Ectodermal cell (in vitro differentiated cells): ENCODE measurements around the gene EWSR1.
A peak's percentile ranks its signal among the peaks of the same experiment; 100 is the strongest.

ENCODE experiments used
- H3K27ac ChIP-seq: 2 replicates; pipeline ENCODE4 v1.7.0; 2013; ENCODE audit warnings: mild to moderate bottlenecking, low read depth, low read length; ENCODE audit not compliant: insufficient read depth, poor library complexity, severe bottlenecking
- H3K27me3 ChIP-seq: 2 replicates; pipeline ENCODE4 v1.7.0; 2013; ENCODE audit warnings: mild to moderate bottlenecking, low read length; ENCODE audit not compliant: insufficient read depth, control insufficient read depth, poor library complexity, severe bottlenecking
- H3K36me3 ChIP-seq: one replicate; pipeline ENCODE4 v1.7.0; 2013; ENCODE audit warnings: low read length; ENCODE audit not compliant: control insufficient read depth, insufficient read depth
- H3K4me1 ChIP-seq: one replicate; pipeline ENCODE4 v1.7.0; 2013; ENCODE audit warnings: low read length; ENCODE audit not compliant: control insufficient read depth, insufficient read depth
- H3K4me3 ChIP-seq: 2 replicates; pipeline ENCODE4 v1.7.0; 2013; ENCODE audit warnings: low read depth, low read length, control low read depth; ENCODE audit not compliant: insufficient read depth
- H3K9me3 ChIP-seq: 2 replicates; pipeline ENCODE4 v1.7.0; 2013; ENCODE audit warnings: mild to moderate bottlenecking, low read length, moderate library complexity; ENCODE audit not compliant: control insufficient read depth
- WGBS, 2 experiments: methylation state at CpG; one replicate each; pipeline ENCODE4 v1.1.7; 2013; ENCODE audit warnings: missing lambda C conversion rate in 2 of 2; 5-methylcytosine and 5-hydroxymethylcytosine counted together

Gene EWSR1

DNA sequence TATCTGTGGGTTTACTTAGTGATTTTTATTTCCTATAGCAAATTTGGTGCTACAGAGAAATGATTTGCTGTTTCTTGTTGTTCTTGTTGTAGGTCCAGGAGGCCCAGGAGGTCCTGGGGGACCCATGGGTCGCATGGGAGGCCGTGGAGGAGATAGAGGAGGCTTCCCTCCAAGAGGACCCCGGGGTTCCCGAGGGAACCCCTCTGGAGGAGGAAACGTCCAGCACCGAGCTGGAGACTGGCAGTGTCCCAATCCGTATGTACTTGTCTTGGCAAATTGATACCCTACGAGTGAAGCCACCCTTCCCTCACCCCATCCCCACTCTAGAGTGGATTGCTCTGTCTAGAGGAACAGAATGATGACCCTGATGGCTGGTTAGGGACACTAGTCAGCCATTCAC is 30.6 kb downstream of the EWSR1 start:
- WGBS, 2 experiments, result 94 to 96% methylated on average over 8 of the region's 8 CpGs
- Histone ChIP-seq H3K27ac (no peak overlapping the region), H3K4me1 (no peaks in the 10 kb centered on the region), H3K9me3 (no peaks in the 10 kb centered on the region), H3K27me3 (no peaks in the 10 kb centered on the region), H3K36me3 (peaks cover 53% of the 10 kb centered on the region), H3K4me3 (no peak overlapping the region)

GRCh38 chr22:29299136-29299900 is 31.2 kb downstream of the EWSR1 start:
- H3K9me3 ChIP-seq, result no peaks in the 10 kb centered on the region
- no peak overlapping the region for H3K4me3 ChIP-seq
- no peak overlapping the region for H3K27ac ChIP-seq
- H3K27me3 ChIP-seq, result no peaks in the 10 kb centered on the region
- 95 to 97% methylated on average over 19 of the region's 19 CpGs for WGBS, 2 experiments
- H3K4me1 ChIP-seq, result no peaks in the 10 kb centered on the region
- peaks cover 49% of the 10 kb centered on the region for H3K36me3 ChIP-seq

DNA sequence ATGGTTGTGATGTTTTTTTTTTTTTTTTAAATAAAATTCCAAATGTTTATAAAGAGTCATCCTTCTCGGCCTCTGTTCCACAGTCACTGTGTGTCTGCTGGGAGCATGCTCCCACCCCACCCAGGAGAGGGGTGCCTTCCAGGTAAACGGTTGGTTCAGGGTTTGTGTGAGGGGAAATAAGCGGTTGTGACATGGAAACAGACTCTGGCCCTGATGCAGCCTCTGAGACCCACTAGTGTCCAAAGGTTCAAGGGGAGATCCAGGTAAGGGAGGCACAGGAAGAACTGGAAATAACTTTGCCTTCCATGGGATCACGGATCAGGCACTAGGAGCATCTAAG is 32.4 kb downstream of the EWSR1 start:
- Histone ChIP-seq H3K36me3 (peaks cover 42% of the 10 kb centered on the region), H3K4me3 (no peak overlapping the region), H3K9me3 (no peaks in the 10 kb centered on the region), H3K4me1 (no peaks in the 10 kb centered on the region), H3K27me3 (no peaks in the 10 kb centered on the region), H3K27ac (no peak overlapping the region)
- 93 to 97% methylated on average over 4 of the region's 4 CpGs for WGBS, 2 experiments

DNA sequence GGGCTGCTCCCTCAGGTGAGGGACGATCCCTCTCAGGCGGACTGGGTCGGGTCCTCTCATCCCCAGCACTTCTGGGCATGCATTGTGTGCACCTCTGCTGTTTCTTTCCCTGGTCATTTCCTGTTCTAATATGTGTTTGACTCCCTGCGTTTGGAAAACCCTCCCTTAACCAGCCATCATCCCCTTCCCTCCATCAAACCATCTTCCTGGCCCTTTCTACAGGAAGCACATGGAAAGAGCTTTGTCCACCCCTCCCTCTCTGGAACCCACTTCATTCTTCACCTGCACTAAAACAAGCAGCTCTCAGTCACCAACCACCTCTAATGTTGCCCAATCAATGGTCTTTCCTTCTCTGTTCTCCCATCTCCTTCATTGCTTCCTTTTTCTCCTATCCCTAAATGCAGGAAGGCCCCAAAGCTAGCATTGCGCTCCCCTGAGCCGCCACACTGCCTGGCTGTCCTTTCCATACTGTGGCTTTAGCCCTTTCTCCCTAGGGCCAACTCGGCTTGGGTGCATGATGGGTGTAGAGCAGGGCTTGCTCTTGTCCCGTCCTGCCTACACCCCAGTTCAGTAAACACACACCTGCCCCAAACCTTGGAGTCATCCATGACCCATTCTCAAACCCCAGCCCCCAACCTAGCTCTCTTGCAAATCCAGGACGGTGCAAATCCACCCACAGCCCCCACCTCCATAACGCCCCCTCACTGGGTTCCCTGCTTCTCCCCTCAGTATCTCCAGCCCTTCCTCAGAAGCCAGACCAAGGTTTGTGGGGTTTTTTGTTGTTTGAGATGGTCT is 32.9 kb downstream of the EWSR1 start:
- peaks cover 37% of the 10 kb centered on the region for H3K36me3 ChIP-seq

GRCh38 chr22:29301716-29302401 is 33.8 kb downstream of the EWSR1 start:
- Histone ChIP-seq H3K27ac (no peak overlapping the region), H3K9me3 (no peaks in the 10 kb centered on the region), H3K27me3 (no peaks in the 10 kb centered on the region), H3K4me3 (no peak overlapping the region), H3K4me1 (no peaks in the 10 kb centered on the region), H3K36me3 (peaks cover 28% of the 10 kb centered on the region)
- 93 to 95% methylated on average over 17 of the region's 17 CpGs for WGBS, 2 experiments

More for the DNA sequence above, 32.9 kb downstream of the EWSR1 start:
- no peak overlapping the region for H3K4me3 ChIP-seq
- no peaks in the 10 kb centered on the region for H3K9me3 ChIP-seq
- no peak overlapping the region for H3K27ac ChIP-seq
- H3K27me3 ChIP-seq, result no peaks in the 10 kb centered on the region
- H3K4me1 ChIP-seq, result no peaks in the 10 kb centered on the region
- 92% methylated on average over 9 to 10 of the region's 10 CpGs for WGBS, 2 experiments

GRCh38 chr22:29302402-29302680 is 34.3 kb downstream of the EWSR1 start:
- Histone ChIP-seq H3K36me3 (peaks cover 23% of the 10 kb centered on the region), H3K27ac (no peak overlapping the region), H3K27me3 (peaks cover 4% of the 10 kb centered on the region), H3K9me3 (no peaks in the 10 kb centered on the region), H3K4me3 (no peak overlapping the region), H3K4me1 (peaks cover under 1% of the 10 kb centered on the region)
- 88 to 89% methylated on average over 2 of the region's 2 CpGs for WGBS, 2 experiments

- Histone ChIP-seq H3K9me3 (no peaks in the 10 kb centered on the region), H3K4me1 (peaks cover 6% of the 10 kb centered on the region), H3K27me3 (peaks cover 9% of the 10 kb centered on the region), H3K4me3 (no peak overlapping the region), H3K27ac (no peak overlapping the region), H3K36me3 (peaks cover 18% of the 10 kb centered on the region)
- 82 to 85% methylated on average over 13 of the region's 13 CpGs for WGBS, 2 experiments
Measured at GRCh38 chr22:29302681-29303465, 34.8 kb downstream of the EWSR1 start.

DNA sequence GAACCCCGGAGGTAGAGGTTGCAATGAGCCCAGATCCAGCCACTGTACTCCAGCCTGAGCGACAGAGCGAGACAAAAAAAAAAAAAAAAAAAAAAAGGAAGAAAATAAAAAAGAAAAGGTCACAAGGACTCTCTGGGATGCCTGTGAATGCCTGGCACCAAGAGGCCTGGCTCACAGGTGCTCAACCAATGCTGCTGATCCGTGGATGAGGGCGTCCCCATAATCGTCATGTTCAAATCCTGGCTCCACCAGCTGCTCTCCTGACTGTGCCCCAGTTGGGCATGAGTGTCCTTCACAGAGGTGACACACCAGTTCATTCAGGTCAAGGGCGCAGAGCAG is 37.7 kb downstream of the EWSR1 start:
- Histone ChIP-seq H3K36me3 (no peaks in the 10 kb centered on the region), H3K27me3 (peaks cover 16% of the 10 kb centered on the region), H3K4me1 (peaks cover 20% of the 10 kb centered on the region), H3K27ac (no peak overlapping the region), H3K4me3 (no peak overlapping the region), H3K9me3 (no peaks in the 10 kb centered on the region)
- WGBS, 2 experiments, result 55 to 59% methylated on average over 7 of the region's 7 CpGs

DNA sequence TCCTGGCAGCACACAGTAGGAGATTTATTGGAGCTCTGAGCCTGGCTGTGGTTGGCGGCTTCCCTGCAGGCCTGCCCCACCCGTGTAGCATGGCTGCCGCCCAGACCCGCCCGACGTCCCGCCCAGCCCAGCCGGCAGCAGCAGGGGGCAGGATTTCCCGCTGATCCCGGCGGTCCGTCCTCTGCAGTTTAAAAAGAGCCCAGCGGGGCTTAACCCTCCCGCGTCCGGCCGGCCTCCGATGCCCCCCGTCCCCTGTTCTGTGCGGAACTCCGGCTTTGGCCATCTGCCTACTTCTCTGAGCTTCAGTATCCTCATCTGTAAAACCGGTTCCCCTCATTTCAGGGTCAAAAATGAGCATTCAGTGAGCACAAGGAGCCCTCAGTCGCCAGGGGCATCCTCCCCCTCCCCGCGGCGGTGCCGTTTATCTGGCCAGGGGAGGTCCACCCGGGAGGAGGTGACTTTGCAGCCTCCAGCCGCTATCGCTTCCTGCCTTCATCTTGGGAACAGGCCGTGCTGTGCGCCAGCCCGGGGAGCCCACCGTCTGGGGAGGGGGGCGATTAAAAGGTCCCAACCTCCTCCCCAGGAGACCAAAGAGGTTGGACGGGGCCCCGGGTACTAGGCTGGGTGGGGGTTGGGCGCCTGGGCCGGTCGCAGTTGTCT is 38.2 kb downstream of the EWSR1 start, which contains the start of gene GAS2L1:
Gene GAS2L1, plus strand, starts transcription at position 476 of the 660 bp plus-strand sequence. CDS start 1,456 bp downstream, outside the sequence.
- Histone ChIP-seq H3K36me3 (no peaks in the 10 kb centered on the region), H3K27ac (peak within 1 kb of the TSS; percentile 76), H3K4me1 (peaks cover 25% of the 10 kb centered on the region), H3K9me3 (no peaks in the 10 kb centered on the region), H3K27me3 (peaks cover 16% of the 10 kb centered on the region), H3K4me3 (peak within 1 kb of the TSS; percentile 57)
- 0 to 1% methylated on average over 40 of the region's 40 CpGs for WGBS, 2 experiments
